ENCODE results near the gene ASCL5. TPM values are rescaled to one million over a fixed set of nuclear protein-coding genes. Genes with fewer than 3 reads are reported as not detected.
A peak's percentile ranks its signal among the peaks of the same experiment; 100 is the strongest.

ASCL5 gene
- total and polyA plus RNA-seq, 9 of the 15 experiments (the other 6 are each of a cell fraction or from before 2014, with no cell fraction given) = 0.09 TPM; not detected in 8

DNA sequence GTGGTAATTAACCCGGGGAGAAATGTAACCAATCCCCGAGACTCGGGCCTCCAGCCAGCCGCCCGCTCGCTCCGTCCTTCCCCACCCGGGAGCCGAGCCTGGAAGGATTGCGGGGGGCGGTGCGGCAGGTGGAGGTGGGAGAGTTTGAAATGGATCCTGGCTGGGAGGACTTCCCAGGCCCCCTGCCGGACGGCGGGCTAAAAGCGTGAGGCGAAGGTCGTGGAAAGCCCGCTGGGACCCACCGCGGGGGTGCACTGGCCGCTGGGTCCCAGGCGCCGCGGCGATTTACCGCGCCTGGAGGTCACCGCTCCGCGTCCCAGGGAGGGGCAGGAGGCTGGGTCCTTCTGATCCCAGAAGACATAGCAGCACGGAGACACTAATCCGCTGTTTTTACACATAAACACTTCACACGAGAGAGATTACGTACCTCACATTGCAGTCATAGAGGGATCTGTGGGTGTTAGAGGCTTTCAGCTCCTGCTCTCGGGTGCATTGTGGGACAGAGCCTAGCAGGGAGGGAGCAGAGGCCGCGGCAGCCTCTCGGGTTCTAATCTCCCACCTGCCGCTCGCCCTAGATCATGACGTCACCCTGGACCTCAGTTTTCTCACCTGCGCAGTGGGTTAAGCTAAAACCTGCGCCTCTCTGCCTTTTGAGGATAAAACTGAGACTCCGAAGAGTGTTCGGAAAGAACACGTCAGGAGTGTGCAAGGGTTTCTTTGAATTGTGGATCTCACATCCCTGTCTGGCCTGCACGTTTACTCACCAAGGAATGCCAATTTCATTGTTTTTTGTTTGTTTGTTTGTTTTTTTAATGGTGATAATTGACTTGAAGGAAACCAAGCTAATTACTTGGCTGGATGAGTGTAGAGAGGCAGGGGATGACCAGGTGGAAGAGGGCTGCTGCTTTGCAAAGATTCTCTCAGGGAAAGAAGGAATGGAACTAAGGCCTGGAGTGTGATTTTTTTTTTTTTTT, 44.4 kb upstream of the ASCL5 start (continued):
- TF ChIP-seq KLF16 (IDR thresholded peaks at IDR 0.05) (no peak), ZNF561 (CRISPR knock-in tag; conservative IDR thresholded peaks at IDR 0.05) (no peak), SMAD4 (CRISPR knock-in tag; conservative IDR thresholded peaks at IDR 0.05) (0 out of 2 replicates have a peak, but pooled peaks have one; percentile 8), ZNF584 (CRISPR knock-in tag; IDR thresholded peaks at IDR 0.05; ENCODE audit: low read depth) (no peak), RBFOX2 (IDR thresholded peaks at IDR 0.05; ENCODE audit: low read depth, low read length) (peak; percentile 95), CTBP1 (IDR thresholded peaks at IDR 0.05; ENCODE audit: borderline replicate concordance) (peak; percentile 30), GTF2F1 (IDR thresholded peaks at IDR 0.05; ENCODE audit: low read depth, low read length) (no peak), ETV6 (IDR thresholded peaks at IDR 0.05; ENCODE audit: borderline replicate concordance in 1 of 2, low read depth in 2 of 2, low read length in 1 of 2) (no peak), ETV6 (CRISPR knock-in tag; IDR thresholded peaks at IDR 0.05; ENCODE audit: borderline replicate concordance) (peak; percentile 89), JUNB (CRISPR knock-in tag; conservative IDR thresholded peaks at IDR 0.05) (peak; percentile 60; the same call in 1 of the 2 replicates), TOE1 (IDR thresholded peaks at IDR 0.05; ENCODE audit: borderline replicate concordance) (0 out of 2 replicates have a peak, but pooled peaks have one; percentile 15), TOE1 (CRISPR knock-in tag; IDR thresholded peaks at IDR 0.05; ENCODE audit: borderline replicate concordance, low read depth) (no peak), NR2C2 (CRISPR knock-in tag; IDR thresholded peaks at IDR 0.05) (0 out of 2 replicates have a peak, but pooled peaks have one; percentile 49), NR2C2 (tag; IDR thresholded peaks at IDR 0.05) (no peak; the same call in none of the 2 replicates)
- TF ChIP-seq, protein P1, sequence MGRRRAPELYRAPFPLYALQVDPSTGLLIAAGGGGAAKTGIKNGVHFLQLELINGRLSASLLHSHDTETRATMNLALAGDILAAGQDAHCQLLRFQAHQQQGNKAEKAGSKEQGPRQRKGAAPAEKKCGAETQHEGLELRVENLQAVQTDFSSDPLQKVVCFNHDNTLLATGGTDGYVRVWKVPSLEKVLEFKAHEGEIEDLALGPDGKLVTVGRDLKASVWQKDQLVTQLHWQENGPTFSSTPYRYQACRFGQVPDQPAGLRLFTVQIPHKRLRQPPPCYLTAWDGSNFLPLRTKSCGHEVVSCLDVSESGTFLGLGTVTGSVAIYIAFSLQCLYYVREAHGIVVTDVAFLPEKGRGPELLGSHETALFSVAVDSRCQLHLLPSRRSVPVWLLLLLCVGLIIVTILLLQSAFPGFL (CRISPR knock-in tag; IDR thresholded peaks at IDR 0.05) = no peak
- TF ChIP-seq, protein P2, sequence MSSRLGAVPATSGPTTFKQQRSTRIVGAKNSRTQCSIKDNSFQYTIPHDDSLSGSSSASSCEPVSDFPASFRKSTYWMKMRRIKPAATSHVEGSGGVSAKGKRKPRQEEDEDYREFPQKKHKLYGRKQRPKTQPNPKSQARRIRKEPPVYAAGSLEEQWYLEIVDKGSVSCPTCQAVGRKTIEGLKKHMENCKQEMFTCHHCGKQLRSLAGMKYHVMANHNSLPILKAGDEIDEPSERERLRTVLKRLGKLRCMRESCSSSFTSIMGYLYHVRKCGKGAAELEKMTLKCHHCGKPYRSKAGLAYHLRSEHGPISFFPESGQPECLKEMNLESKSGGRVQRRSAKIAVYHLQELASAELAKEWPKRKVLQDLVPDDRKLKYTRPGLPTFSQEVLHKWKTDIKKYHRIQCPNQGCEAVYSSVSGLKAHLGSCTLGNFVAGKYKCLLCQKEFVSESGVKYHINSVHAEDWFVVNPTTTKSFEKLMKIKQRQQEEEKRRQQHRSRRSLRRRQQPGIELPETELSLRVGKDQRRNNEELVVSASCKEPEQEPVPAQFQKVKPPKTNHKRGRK (tag; IDR thresholded peaks at IDR 0.05) = no peak
- TF ChIP-seq, protein P3, sequence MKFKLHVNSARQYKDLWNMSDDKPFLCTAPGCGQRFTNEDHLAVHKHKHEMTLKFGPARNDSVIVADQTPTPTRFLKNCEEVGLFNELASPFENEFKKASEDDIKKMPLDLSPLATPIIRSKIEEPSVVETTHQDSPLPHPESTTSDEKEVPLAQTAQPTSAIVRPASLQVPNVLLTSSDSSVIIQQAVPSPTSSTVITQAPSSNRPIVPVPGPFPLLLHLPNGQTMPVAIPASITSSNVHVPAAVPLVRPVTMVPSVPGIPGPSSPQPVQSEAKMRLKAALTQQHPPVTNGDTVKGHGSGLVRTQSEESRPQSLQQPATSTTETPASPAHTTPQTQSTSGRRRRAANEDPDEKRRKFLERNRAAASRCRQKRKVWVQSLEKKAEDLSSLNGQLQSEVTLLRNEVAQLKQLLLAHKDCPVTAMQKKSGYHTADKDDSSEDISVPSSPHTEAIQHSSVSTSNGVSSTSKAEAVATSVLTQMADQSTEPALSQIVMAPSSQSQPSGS (CRISPR knock-in tag; IDR thresholded peaks at IDR 0.05) = peak; percentile 94; the same call in 1 of the 2 replicates
- TF ChIP-seq, protein P4, sequence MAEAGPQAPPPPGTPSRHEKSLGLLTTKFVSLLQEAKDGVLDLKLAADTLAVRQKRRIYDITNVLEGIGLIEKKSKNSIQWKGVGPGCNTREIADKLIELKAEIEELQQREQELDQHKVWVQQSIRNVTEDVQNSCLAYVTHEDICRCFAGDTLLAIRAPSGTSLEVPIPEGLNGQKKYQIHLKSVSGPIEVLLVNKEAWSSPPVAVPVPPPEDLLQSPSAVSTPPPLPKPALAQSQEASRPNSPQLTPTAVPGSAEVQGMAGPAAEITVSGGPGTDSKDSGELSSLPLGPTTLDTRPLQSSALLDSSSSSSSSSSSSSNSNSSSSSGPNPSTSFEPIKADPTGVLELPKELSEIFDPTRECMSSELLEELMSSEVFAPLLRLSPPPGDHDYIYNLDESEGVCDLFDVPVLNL (CRISPR knock-in tag; IDR thresholded peaks at IDR 0.05; ENCODE audit: low read depth) = 0 out of 2 replicates have a peak, but pooled peaks have one; percentile 27
- TF ChIP-seq, protein P5, sequence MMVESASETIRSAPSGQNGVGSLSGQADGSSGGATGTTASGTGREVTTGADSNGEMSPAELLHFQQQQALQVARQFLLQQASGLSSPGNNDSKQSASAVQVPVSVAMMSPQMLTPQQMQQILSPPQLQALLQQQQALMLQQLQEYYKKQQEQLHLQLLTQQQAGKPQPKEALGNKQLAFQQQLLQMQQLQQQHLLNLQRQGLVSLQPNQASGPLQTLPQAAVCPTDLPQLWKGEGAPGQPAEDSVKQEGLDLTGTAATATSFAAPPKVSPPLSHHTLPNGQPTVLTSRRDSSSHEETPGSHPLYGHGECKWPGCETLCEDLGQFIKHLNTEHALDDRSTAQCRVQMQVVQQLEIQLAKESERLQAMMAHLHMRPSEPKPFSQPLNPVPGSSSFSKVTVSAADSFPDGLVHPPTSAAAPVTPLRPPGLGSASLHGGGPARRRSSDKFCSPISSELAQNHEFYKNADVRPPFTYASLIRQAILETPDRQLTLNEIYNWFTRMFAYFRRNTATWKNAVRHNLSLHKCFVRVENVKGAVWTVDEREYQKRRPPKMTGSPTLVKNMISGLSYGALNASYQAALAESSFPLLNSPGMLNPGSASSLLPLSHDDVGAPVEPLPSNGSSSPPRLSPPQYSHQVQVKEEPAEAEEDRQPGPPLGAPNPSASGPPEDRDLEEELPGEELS (CRISPR knock-in tag; IDR thresholded peaks at IDR 0.05; ENCODE audit: borderline replicate concordance) = peak; percentile 78; the same call in 1 of the 2 replicates

All from K562 (cell line).